Mesenchymal stem cell (in vitro differentiated cells and primary cell): ENCODE results near the gene DAND5.

Experiments
- DNase-seq: peaks from one replicate; pipeline ENCODE4 v3.0.0-alpha.2; 2013
- H2AFZ ChIP-seq: one replicate; pipeline ENCODE4 v1.6.1; 2013; ENCODE audit warnings: low read depth, mild to moderate bottlenecking, control low read depth, inconsistent platforms, low read length, moderate library complexity
- H2AK5ac ChIP-seq: 2 replicates; pipeline ENCODE4 v1.6.1; 2013; ENCODE audit warnings: low read length, moderate library complexity, mild to moderate bottlenecking, inconsistent platforms; ENCODE audit not compliant: severe bottlenecking
- H2BK120ac ChIP-seq: one replicate; pipeline ENCODE4 v1.6.1; 2013; ENCODE audit warnings: low read depth, mild to moderate bottlenecking, inconsistent platforms, low read length, moderate library complexity
- H2BK12ac ChIP-seq, 2 experiments: one replicate each; pipeline ENCODE4 v1.6.1; 2013; ENCODE audit warnings: inconsistent platforms in 2 of 2, low read length in 2 of 2, mild to moderate bottlenecking in 2 of 2, moderate library complexity in 2 of 2, control low read depth in 1 of 2
- H2BK15ac ChIP-seq: one replicate; pipeline ENCODE4 v1.6.1; 2013; ENCODE audit warnings: mild to moderate bottlenecking, low read depth, inconsistent platforms; ENCODE audit not compliant: poor library complexity, severe bottlenecking
- H2BK5ac ChIP-seq: 2 replicates; pipeline ENCODE4 v1.6.1; 2013; ENCODE audit warnings: low read depth, mild to moderate bottlenecking, low read length, control low read depth, inconsistent platforms; ENCODE audit not compliant: poor library complexity, severe bottlenecking
- H3K14ac ChIP-seq, 2 experiments: one replicate each; pipeline ENCODE4 v1.6.1; 2013; ENCODE audit warnings: inconsistent platforms in 2 of 2, low read length in 2 of 2, control low read depth in 1 of 2, mild to moderate bottlenecking in 1 of 2, moderate library complexity in 1 of 2
- H3K18ac ChIP-seq, 2 experiments: one replicate each; pipeline ENCODE4 v1.6.1; 2013; ENCODE audit warnings: inconsistent platforms in 2 of 2, low read length in 2 of 2, control low read depth in 1 of 2, low read depth in 1 of 2, mild to moderate bottlenecking in 1 of 2
- H3K23ac ChIP-seq, 2 experiments: one replicate each; pipeline ENCODE4 v1.6.1; 2013; ENCODE audit warnings: inconsistent platforms in 2 of 2, low read length in 2 of 2, mild to moderate bottlenecking in 2 of 2, moderate library complexity in 2 of 2, control low read depth in 1 of 2
- H3K27ac ChIP-seq: 2 replicates; pipeline ENCODE4 v1.5.1; 2013; ENCODE audit warnings: mild to moderate bottlenecking, moderate library complexity, low read length, control low read depth, inconsistent platforms; ENCODE audit not compliant: poor library complexity, severe bottlenecking
- H3K27me3 ChIP-seq, 2 experiments: 2 replicates each; pipeline versions ENCODE4 v1.6.1 to v1.7.0; 2013; ENCODE audit warnings: low read length in 2 of 2, mild to moderate bottlenecking in 2 of 2, moderate library complexity in 2 of 2, control low read depth in 1 of 2, inconsistent platforms in 1 of 2; ENCODE audit not compliant: control insufficient read depth in 1 of 2, insufficient read depth in 1 of 2
- H3K36me3 ChIP-seq, 2 experiments: 2 replicates each; pipeline versions ENCODE4 v1.6.1 to v1.7.0; 2013; ENCODE audit warnings: low read length in 2 of 2, control low read depth in 1 of 2, inconsistent platforms in 1 of 2, low read depth in 1 of 2, mild to moderate bottlenecking in 1 of 2; ENCODE audit not compliant: insufficient read depth in 2 of 2, control insufficient read depth in 1 of 2
- H3K4ac ChIP-seq, 2 experiments: one replicate each; pipeline ENCODE4 v1.6.1; 2013; ENCODE audit warnings: inconsistent platforms in 2 of 2, low read length in 2 of 2, mild to moderate bottlenecking in 2 of 2, moderate library complexity in 2 of 2, control low read depth in 1 of 2, low read depth in 1 of 2
- H3K4me1 ChIP-seq: 2 replicates; pipeline ENCODE4 v1.6.1; 2013; ENCODE audit warnings: low read depth, low read length, control low read depth; ENCODE audit not compliant: control insufficient read depth, insufficient read depth
- H3K4me2 ChIP-seq: 2 replicates; pipeline ENCODE4 v1.6.1; 2013; ENCODE audit warnings: low read length, mild to moderate bottlenecking, inconsistent platforms; ENCODE audit not compliant: poor library complexity, severe bottlenecking
- H3K4me3 ChIP-seq, 2 experiments: 2 replicates each; pipeline versions ENCODE4 v1.5.1 to v1.7.0; 2013; ENCODE audit warnings: low read length in 2 of 2, mild to moderate bottlenecking in 2 of 2, control low read depth in 1 of 2, low read depth in 1 of 2; ENCODE audit not compliant: insufficient read depth in 1 of 2
- H3K79me1 ChIP-seq: replicated peaks from 2 replicates; pipeline ENCODE4 v1.6.1; 2013; ENCODE audit warnings: mild to moderate bottlenecking, control low read depth, low read length, inconsistent platforms; ENCODE audit not compliant: poor library complexity, severe bottlenecking
- H3K9ac ChIP-seq: 2 replicates; pipeline ENCODE4 v1.7.0; 2013; ENCODE audit warnings: mild to moderate bottlenecking, low read length, moderate library complexity
- H3K9me3 ChIP-seq: 2 replicates; pipeline ENCODE4 v1.7.0; 2013; ENCODE audit warnings: mild to moderate bottlenecking, low read length; ENCODE audit not compliant: control insufficient read depth
- H4K8ac ChIP-seq: one replicate; pipeline ENCODE4 v1.6.1; 2013; ENCODE audit warnings: inconsistent platforms, mild to moderate bottlenecking, low read length, moderate library complexity
- H4K91ac ChIP-seq: one replicate; pipeline ENCODE4 v1.6.1; 2013; ENCODE audit warnings: mild to moderate bottlenecking, low read length, inconsistent platforms
- WGBS: methylation state at CpG from one replicate; pipeline ENCODE4 v1.1.7; 2013; ENCODE audit warnings: mixed read lengths; 5-methylcytosine and 5-hydroxymethylcytosine counted together

The DAND5 gene

GRCh38 chr19:13016628-13017305, 47.4 kb downstream of the DAND5 start:
- Histone ChIP-seq H3K4ac (no peak overlapping the region), H3K27me3 (peaks cover 0 to 91% of the 10 kb centered on the region in 2 experiments), H3K9ac (peak overlapping the region; percentile 99), H3K27ac (no peak overlapping the region), H3K23ac (no peak overlapping the region), H3K4me1 (peaks cover 27% of the 10 kb centered on the region), H3K9me3 (no peaks in the 10 kb centered on the region), H2AK5ac (no peak overlapping the region), H3K4me2 (no peak overlapping the region), H3K36me3 (no peaks in the 10 kb centered on the region), H3K14ac (no peak overlapping the region), H3K79me1 (peaks cover 2% of the 10 kb centered on the region), H4K8ac (no peak overlapping the region), H2BK15ac (no peak overlapping the region), H3K18ac (no peak overlapping the region), H2BK12ac (no peak overlapping the region), H3K4me3 (peak overlapping the region in 1 of 2 experiments; percentile 74), H2BK120ac (no peak overlapping the region), H2AFZ (no peak overlapping the region), H2BK5ac (no peak overlapping the region), H4K91ac (no peak overlapping the region)
- 5% methylated on average over 22 of the region's 22 CpGs for WGBS
- DNase-seq: no peak

GRCh38 chr19:13017306-13018034, 48.1 kb downstream of the DAND5 start:
- H3K14ac ChIP-seq: no peak overlapping the region

GRCh38 chr19:13018035-13018914, 48.9 kb downstream of the DAND5 start:
- Histone ChIP-seq H3K36me3 (no peaks in the 10 kb centered on the region), H4K91ac (no peak overlapping the region), H2AK5ac (no peak overlapping the region), H3K4me2 (no peak overlapping the region), H3K23ac (no peak overlapping the region), H2BK15ac (no peak overlapping the region), H2BK12ac (no peak overlapping the region), H3K9me3 (no peaks in the 10 kb centered on the region), H3K18ac (no peak overlapping the region), H3K27ac (no peak overlapping the region), H3K27me3 (peaks cover 0 to 90% of the 10 kb centered on the region in 2 experiments), H4K8ac (no peak overlapping the region), H3K4me1 (peaks cover 19% of the 10 kb centered on the region), H2BK120ac (no peak overlapping the region), H3K14ac (no peak overlapping the region), H3K79me1 (peaks cover 2% of the 10 kb centered on the region), H3K4ac (no peak overlapping the region), H3K4me3 (peak overlapping the region in 1 of 2 experiments; percentile 74), H2AFZ (no peak overlapping the region), H2BK5ac (no peak overlapping the region), H3K9ac (peak overlapping the region; percentile 99)
- 31% methylated on average over 17 of the region's 21 CpGs for WGBS
- no peak for DNase-seq

More at GRCh38 chr19:13017306-13018034, 48.1 kb downstream of the DAND5 start:
- Histone ChIP-seq H2BK15ac (no peak overlapping the region), H3K27me3 (peaks cover 0 to 91% of the 10 kb centered on the region in 2 experiments), H3K23ac (no peak overlapping the region), H4K8ac (no peak overlapping the region), H4K91ac (no peak overlapping the region), H3K9me3 (no peaks in the 10 kb centered on the region), H3K4me3 (peak overlapping the region in 1 of 2 experiments; percentile 74), H2BK5ac (no peak overlapping the region), H3K9ac (peak overlapping the region; percentile 99), H3K4me1 (peaks cover 22% of the 10 kb centered on the region), H2BK12ac (no peak overlapping the region), H3K36me3 (no peaks in the 10 kb centered on the region), H3K4me2 (no peak overlapping the region), H3K79me1 (peaks cover 2% of the 10 kb centered on the region), H3K27ac (no peak overlapping the region), H2AK5ac (no peak overlapping the region), H3K18ac (no peak overlapping the region), H2BK120ac (no peak overlapping the region), H2AFZ (no peak overlapping the region), H3K4ac (no peak overlapping the region)
- no peak for DNase-seq
- 14% methylated on average over 14 of the region's 14 CpGs for WGBS
